K562 (cell line): ENCODE measurements around the gene TAS1R3. TPM values are rescaled to one million over a fixed set of nuclear protein-coding genes. Genes with fewer than 3 reads are reported as not detected.

Source experiments
- ARID1B ChIP-seq: fragments of 450-650 bp; IDR thresholded peaks from 2 replicates; pipeline ENCODE4 v1.6.1; 2016; ENCODE audit warnings: antibody characterized with exemption, mild to moderate bottlenecking, inconsistent platforms
- BRD4 ChIP-seq: fragments of 200-600 bp; sonication (generic); IDR thresholded peaks from 2 replicates; pipeline ENCODE4 v1.6.1; 2017; ENCODE audit warnings: inconsistent platforms
- HDAC6 ChIP-seq: IDR thresholded peaks from 2 replicates; pipeline ENCODE4 v1.6.1; 2012; ENCODE audit warnings: low read depth, mild to moderate bottlenecking, control low read depth, inconsistent platforms, low read length, moderate library complexity
- JUN ChIP-seq, 2 experiments: sonication (generic) in 1 of 2; formaldehyde crosslinking in 1 of 2; IDR thresholded peaks; 2 replicates each; pipeline versions ENCODE4 v1.6.1 to v1.8.0; 2012 to 2022; ENCODE audit warnings: borderline replicate concordance in 2 of 2, mild to moderate bottlenecking in 2 of 2, improper control_type of control experiment in 1 of 2, low read depth in 1 of 2, low read length in 1 of 2, missing genetic modification reagents in 1 of 2
- MEIS2 ChIP-seq: fragments of 450-650 bp; IDR thresholded peaks from 2 replicates; pipeline ENCODE4 v1.6.1; 2014; ENCODE audit warnings: mild to moderate bottlenecking; ENCODE audit not compliant: partially characterized antibody
- MTA3 ChIP-seq: fragments of 450-650 bp; formaldehyde crosslinking; IDR thresholded peaks from 2 replicates; pipeline ENCODE4 v1.6.1; 2017; ENCODE audit warnings: mild to moderate bottlenecking, borderline replicate concordance
- PTTG1 ChIP-seq: fragments of 450-650 bp; IDR thresholded peaks from 2 replicates; pipeline ENCODE4 v1.6.1; 2016; ENCODE audit warnings: low read depth, mild to moderate bottlenecking, missing genetic modification characterization, missing compliant biosample characterization
- RBM15 ChIP-seq: fragments of 200-400 bp; formaldehyde crosslinking; IDR thresholded peaks from 2 replicates; pipeline ENCODE4 v1.6.1; 2018; ENCODE audit warnings: mild to moderate bottlenecking, low read length, moderate library complexity; ENCODE audit not compliant: insufficient read depth
- SPI1 ChIP-seq: IDR thresholded peaks from 2 replicates; pipeline ENCODE4 v1.6.1; 2011; ENCODE audit warnings: low read depth, low read length, control low read depth, borderline replicate concordance
- TRIM24 ChIP-seq, 2 experiments: fragments of 450-650 bp; IDR thresholded peaks; 2 replicates each; pipeline ENCODE4 v1.6.1; 2016
- ZNF165 ChIP-seq: fragments of 250-450 bp; sonication (Bioruptor Pico); IDR thresholded peaks from 2 replicates; pipeline ENCODE4 v1.4.0; 2020; ENCODE audit warnings: borderline replicate concordance
- ZNF316 ChIP-seq: fragments of 450-650 bp; IDR thresholded peaks from 2 replicates; pipeline ENCODE4 v1.6.1; 2016
- ZNF408 ChIP-seq: fragments of 250-450 bp; sonication (Bioruptor Pico); IDR thresholded peaks from 2 replicates; pipeline ENCODE4 v1.4.0; 2020; ENCODE audit warnings: low read depth, mild to moderate bottlenecking, moderate library complexity
- ZNF445 ChIP-seq: fragments of 250-450 bp; sonication (Bioruptor Pico); IDR thresholded peaks from 2 replicates; pipeline ENCODE4 v1.4.0; 2020; ENCODE audit warnings: low read depth, mild to moderate bottlenecking, moderate library complexity
- ZNF830 ChIP-seq: fragments of 250-450 bp; sonication (Bioruptor Pico); IDR thresholded peaks from 2 replicates; pipeline ENCODE4 v1.5.0; 2021; ENCODE audit warnings: mild to moderate bottlenecking
- polyA plus RNA-seq, 8 experiments: library from polyadenylated mRNA; depleted of rRNA in 4 of 8; stranded (reverse) in 5 of 8; unstranded in 3 of 8; fragments of >200 nt; fragmentation: Nextera tagmentation in 2 of 8; fragmentation: Illumina TruSeq in 1 of 8; extraction: Ambion mirVana in 2 of 8; extraction: Trizol in 1 of 8; gene quantifications; 2 replicates each; pipeline versions ENCODE4 v1.2.1 to v1.2.3, GENCODE V29; 2011 to 2014; ENCODE audit warnings: inconsistent platforms in 1 of 8, missing spikeins in 1 of 8
- total RNA-seq, 7 experiments: library from RNA; depleted of rRNA in 6 of 7; stranded (reverse); fragments of >200 nt in 6 of 7; fragmentation: Illumina TruSeq in 2 of 7; extraction: Trizol in 2 of 7; gene quantifications; 2 replicates each; pipeline versions ENCODE4 v1.2.1 to v1.2.3, GENCODE V29; 2011 to 2021; ENCODE audit warnings: low replicate concordance in 1 of 7
- TF ChIP-seq, protein P1 (sequence below): fragments of 150-350 bp; IDR thresholded peaks from 2 replicates; pipeline ENCODE4 v1.6.1; 2014; ENCODE audit warnings: low read depth, mild to moderate bottlenecking, low read length, borderline replicate concordance
- TF ChIP-seq, protein P2 (sequence below): fragments of 450-650 bp; formaldehyde crosslinking; IDR thresholded peaks from 2 replicates; pipeline ENCODE4 v1.4.0; 2022; ENCODE audit warnings: missing genetic modification characterization
- TF ChIP-seq, protein P3 (sequence below): sonication (generic); formaldehyde crosslinking; IDR thresholded peaks from 2 replicates; pipeline ENCODE4 v1.8.0; 2022; ENCODE audit warnings: mild to moderate bottlenecking, missing genetic modification reagents

The TAS1R3 gene
- total and polyA plus RNA-seq, 9 of the 15 experiments (the other 6 are each of a cell fraction or from before 2014, with no cell fraction given): 0.07 to 0.13 TPM; not detected in 7

DNA sequence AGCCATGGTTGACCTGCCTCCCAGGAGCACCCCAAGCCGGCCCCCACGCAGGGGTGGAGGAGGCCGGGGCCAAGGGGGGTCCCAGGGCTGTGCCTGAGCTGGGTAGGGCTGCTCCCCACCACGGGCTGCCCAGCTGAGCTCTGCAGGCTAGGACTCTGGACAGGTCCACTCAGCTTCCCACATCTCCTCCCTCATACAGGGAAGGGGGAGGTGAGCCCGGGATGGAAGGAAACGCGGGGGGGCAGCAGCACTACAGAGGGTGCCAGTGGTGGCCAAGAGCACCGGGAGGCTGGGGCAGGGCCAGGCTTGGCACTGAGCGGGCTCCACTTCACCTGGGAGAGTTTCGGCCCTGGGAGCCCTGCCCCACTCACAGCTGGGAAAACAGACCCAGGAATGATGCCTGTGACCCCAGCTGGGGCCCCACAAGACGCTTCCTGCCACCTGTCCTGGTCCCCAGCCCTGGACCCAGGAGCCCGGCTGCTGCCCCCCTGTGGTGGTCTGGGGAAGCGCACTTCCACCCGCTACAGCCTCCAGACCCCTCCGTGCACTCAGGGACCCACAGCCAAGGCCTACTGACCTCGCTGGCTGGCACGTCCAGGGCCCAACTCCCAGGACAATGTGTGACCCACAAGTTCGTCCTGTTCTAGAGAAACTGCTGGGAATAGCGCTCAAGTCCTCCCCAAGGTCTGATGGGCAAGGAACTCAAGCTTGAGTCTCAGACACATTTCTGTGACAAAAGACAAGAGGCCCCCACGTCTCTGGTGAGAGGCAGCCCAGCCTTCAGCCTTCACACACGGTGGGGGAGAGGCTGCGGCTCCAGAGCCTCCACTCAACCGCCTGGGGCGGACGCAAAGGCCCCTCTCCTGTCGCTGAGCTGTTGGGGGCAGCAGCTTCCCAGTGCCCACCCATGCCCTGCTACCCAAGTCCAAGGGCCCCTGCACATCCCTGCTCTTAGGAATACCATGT, 40.9 kb downstream of the TAS1R3 start (continued):
- no peak for TF ChIP-seq PTTG1 (tag)
- peak; percentile 36; the same call in 1 of the 2 replicates for TF ChIP-seq MTA3
- TF ChIP-seq, protein P1, sequence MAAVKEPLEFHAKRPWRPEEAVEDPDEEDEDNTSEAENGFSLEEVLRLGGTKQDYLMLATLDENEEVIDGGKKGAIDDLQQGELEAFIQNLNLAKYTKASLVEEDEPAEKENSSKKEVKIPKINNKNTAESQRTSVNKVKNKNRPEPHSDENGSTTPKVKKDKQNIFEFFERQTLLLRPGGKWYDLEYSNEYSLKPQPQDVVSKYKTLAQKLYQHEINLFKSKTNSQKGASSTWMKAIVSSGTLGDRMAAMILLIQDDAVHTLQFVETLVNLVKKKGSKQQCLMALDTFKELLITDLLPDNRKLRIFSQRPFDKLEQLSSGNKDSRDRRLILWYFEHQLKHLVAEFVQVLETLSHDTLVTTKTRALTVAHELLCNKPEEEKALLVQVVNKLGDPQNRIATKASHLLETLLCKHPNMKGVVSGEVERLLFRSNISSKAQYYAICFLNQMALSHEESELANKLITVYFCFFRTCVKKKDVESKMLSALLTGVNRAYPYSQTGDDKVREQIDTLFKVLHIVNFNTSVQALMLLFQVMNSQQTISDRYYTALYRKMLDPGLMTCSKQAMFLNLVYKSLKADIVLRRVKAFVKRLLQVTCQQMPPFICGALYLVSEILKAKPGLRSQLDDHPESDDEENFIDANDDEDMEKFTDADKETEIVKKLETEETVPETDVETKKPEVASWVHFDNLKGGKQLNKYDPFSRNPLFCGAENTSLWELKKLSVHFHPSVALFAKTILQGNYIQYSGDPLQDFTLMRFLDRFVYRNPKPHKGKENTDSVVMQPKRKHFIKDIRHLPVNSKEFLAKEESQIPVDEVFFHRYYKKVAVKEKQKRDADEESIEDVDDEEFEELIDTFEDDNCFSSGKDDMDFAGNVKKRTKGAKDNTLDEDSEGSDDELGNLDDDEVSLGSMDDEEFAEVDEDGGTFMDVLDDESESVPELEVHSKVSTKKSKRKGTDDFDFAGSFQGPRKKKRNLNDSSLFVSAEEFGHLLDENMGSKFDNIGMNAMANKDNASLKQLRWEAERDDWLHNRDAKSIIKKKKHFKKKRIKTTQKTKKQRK: no peak
- TF ChIP-seq JUN (IDR thresholded peaks at IDR 0.05; ENCODE audit: borderline replicate concordance, low read depth, low read length): no peak
- TF ChIP-seq JUN (CRISPR knock-in tag; IDR thresholded peaks at IDR 0.05; ENCODE audit: borderline replicate concordance): no peak
- 0 out of 2 replicates have a peak, but pooled peaks have one; percentile 49 for TF ChIP-seq ZNF830
- TF ChIP-seq, protein P2, sequence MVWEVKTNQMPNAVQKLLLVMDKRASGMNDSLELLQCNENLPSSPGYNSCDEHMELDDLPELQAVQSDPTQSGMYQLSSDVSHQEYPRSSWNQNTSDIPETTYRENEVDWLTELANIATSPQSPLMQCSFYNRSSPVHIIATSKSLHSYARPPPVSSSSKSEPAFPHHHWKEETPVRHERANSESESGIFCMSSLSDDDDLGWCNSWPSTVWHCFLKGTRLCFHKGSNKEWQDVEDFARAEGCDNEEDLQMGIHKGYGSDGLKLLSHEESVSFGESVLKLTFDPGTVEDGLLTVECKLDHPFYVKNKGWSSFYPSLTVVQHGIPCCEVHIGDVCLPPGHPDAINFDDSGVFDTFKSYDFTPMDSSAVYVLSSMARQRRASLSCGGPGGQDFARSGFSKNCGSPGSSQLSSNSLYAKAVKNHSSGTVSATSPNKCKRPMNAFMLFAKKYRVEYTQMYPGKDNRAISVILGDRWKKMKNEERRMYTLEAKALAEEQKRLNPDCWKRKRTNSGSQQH: peak; percentile 2; the same call in 1 of the 2 replicates
- no peak for TF ChIP-seq RBM15
- TF ChIP-seq BRD4: no peak
- TF ChIP-seq, protein P3, sequence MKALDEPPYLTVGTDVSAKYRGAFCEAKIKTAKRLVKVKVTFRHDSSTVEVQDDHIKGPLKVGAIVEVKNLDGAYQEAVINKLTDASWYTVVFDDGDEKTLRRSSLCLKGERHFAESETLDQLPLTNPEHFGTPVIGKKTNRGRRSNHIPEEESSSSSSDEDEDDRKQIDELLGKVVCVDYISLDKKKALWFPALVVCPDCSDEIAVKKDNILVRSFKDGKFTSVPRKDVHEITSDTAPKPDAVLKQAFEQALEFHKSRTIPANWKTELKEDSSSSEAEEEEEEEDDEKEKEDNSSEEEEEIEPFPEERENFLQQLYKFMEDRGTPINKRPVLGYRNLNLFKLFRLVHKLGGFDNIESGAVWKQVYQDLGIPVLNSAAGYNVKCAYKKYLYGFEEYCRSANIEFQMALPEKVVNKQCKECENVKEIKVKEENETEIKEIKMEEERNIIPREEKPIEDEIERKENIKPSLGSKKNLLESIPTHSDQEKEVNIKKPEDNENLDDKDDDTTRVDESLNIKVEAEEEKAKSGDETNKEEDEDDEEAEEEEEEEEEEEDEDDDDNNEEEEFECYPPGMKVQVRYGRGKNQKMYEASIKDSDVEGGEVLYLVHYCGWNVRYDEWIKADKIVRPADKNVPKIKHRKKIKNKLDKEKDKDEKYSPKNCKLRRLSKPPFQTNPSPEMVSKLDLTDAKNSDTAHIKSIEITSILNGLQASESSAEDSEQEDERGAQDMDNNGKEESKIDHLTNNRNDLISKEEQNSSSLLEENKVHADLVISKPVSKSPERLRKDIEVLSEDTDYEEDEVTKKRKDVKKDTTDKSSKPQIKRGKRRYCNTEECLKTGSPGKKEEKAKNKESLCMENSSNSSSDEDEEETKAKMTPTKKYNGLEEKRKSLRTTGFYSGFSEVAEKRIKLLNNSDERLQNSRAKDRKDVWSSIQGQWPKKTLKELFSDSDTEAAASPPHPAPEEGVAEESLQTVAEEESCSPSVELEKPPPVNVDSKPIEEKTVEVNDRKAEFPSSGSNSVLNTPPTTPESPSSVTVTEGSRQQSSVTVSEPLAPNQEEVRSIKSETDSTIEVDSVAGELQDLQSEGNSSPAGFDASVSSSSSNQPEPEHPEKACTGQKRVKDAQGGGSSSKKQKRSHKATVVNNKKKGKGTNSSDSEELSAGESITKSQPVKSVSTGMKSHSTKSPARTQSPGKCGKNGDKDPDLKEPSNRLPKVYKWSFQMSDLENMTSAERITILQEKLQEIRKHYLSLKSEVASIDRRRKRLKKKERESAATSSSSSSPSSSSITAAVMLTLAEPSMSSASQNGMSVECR (CRISPR knock-in tag): no peak
- no peak for TF ChIP-seq ZNF408 (CRISPR knock-in tag)
- TF ChIP-seq HDAC6: no peak
- no peak for TF ChIP-seq MEIS2
- TF ChIP-seq ARID1B: no peak
- no peak for TF ChIP-seq ZNF316
- TF ChIP-seq ZNF445: no peak
- TF ChIP-seq TRIM24 (IDR thresholded peaks at IDR 0.05): no peak
- TF ChIP-seq ZNF165 (CRISPR knock-in tag): no peak
- no peak for TF ChIP-seq SPI1
